ENCODE measurements around the gene SLC26A11. TPM values are rescaled to one million over a fixed set of nuclear protein-coding genes. Genes with fewer than 3 reads are reported as not detected.
"Not testable (repeated sequence)": the region's sequence is repeated elsewhere in the genome, so short reads cannot be mapped to it uniquely, and the experiment has no call there.

Gene SLC26A11
- polyA plus RNA-seq, 4 donors: 19.8 to 35.2 (median 28.0) TPM

- no peak for DNase-seq (ENCODE audit: low read depth in 4 of 4, low spot score in 2 of 4)
Observed at GRCh38 chr17:80237386-80237785, 17.2 kb downstream of the SLC26A11 start.

DNA sequence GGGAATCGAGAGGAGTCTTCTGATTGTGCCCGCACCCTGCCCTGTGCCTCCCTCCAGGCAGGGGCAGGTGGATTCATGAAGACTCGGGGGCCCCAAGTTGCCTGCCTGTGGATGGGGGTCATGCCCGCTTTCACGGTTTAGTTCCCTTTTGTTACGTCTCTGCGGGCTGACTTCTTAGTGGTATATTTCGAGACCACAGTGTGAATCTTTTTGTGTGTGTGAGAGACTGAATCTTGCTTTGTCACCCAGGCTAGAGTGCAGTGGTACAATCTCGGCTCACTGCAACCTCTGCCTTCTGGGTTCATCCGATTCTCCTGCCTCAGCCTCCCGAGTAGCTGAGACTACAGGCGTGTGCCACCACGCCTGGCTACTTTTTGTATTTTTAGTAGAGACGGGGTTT is 22.3 kb downstream of the SLC26A11 start:
- no peak for DNase-seq (ENCODE audit: low read depth in 4 of 4, low spot score in 2 of 4)

DNA sequence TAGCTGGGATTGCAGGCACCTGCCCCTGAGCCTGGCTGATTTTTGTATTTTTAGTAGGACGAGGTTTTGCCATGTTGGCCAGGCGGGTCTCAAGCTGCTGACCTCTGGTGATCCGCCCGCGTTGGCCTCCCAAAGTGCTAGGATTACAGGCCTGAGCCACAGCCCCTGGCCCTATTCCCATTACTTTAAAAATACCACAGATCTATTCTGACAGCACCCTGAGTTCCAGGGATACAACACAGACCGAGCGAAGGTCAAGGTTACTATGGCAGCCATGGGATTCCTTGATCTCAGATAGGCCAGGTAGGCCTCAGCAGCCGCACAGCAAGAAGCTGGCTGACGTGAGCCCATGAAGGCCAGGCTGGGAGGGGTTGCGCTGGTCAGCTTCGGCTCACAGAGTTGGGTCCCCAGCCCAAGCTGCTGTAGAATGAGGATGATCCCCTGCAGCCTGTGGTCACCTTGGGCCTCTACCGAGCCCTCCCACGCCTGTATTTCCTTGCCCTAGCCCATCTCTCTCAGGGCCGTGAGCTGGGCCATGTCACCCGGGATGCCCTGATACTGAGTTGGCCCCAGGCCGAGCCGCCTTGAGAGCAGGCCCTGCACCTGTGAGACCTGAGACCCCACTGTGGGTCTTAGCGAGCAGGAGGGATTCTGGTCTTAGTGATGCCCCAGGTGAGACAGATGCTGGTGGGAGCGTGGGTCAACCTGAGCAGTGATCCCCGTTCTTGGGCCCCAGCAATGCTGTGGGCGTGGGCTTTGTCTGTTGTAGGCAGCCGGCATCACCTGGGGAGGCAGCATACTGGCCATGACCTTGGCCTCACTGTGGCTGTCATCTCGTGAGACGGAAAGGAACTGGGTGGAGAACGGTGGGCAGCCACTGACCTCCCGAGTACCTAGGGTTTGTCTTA is 23.6 kb downstream of the SLC26A11 start:
- DNase-seq (ENCODE audit: low read depth in 4 of 4, low spot score in 2 of 4): no peak

GRCh38 chr17:80244448-80244847 is 24.2 kb downstream of the SLC26A11 start:
- DNase-seq (ENCODE audit: low read depth in 4 of 4, low spot score in 2 of 4): not testable (repeated sequence)

GRCh38 chr17:80244871-80245509 is 24.8 kb downstream of the SLC26A11 start:
- DNase-seq (ENCODE audit: low read depth in 4 of 4, low spot score in 2 of 4): no peak

DNA sequence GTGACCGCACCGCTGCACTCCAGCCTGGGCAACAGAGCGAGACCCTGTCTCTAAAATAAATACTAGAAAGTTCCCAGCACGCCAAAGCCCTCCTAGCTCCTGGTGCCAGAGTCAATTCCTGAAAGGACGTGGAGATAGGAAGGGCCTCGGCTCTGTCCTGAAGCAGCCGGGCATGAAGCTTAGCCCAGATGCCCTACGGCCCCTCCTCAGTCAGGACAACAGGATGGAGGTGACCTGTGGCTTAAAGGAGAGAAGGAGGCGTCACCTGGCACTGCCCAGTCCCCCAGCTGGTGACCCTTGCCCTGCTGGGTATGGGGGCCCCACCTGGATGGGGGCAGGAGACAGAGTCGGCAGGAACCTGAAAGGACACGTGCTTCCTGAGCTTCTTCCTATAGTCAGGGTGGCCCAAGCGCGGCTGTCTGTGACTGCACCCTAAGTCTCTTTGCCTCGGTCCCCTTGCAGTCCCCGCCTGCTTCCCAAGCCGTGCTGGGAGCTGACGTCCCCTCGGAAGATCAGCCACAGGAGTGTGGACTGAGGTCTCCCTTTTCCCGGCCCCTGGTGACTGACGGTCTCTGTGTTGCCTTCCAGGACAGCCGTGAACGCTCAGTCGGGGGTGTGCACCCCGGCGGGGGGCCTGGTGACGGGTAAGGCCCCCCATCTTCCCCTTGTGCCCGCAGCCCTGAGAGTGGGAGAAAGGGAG is 25.5 kb downstream of the SLC26A11 start:
- DNase-seq (ENCODE audit: low read depth in 4 of 4, low spot score in 2 of 4): no peak

- DNase-seq (ENCODE audit: low read depth in 4 of 4, low spot score in 2 of 4): no peak
Observed at GRCh38 chr17:80246266-80246681, 26.0 kb downstream of the SLC26A11 start.

GRCh38 chr17:80246726-80247125 is 26.5 kb downstream of the SLC26A11 start:
- DNase-seq (ENCODE audit: low read depth in 4 of 4, low spot score in 2 of 4): no peak

- no peak for DNase-seq (ENCODE audit: low read depth in 4 of 4, low spot score in 2 of 4)
Observed at GRCh38 chr17:80247561-80247960, 27.3 kb downstream of the SLC26A11 start.

- no peak for DNase-seq (ENCODE audit: low read depth in 4 of 4, low spot score in 2 of 4)
Observed at GRCh38 chr17:80248001-80248893, 28.0 kb downstream of the SLC26A11 start.

GRCh38 chr17:80248894-80249710 is 28.9 kb downstream of the SLC26A11 start:
- no peak for DNase-seq (ENCODE audit: low read depth in 4 of 4, low spot score in 2 of 4)

- DNase-seq (ENCODE audit: low read depth in 4 of 4, low spot score in 2 of 4): no peak
Observed at GRCh38 chr17:80251966-80252365, 31.7 kb downstream of the SLC26A11 start.

DNA sequence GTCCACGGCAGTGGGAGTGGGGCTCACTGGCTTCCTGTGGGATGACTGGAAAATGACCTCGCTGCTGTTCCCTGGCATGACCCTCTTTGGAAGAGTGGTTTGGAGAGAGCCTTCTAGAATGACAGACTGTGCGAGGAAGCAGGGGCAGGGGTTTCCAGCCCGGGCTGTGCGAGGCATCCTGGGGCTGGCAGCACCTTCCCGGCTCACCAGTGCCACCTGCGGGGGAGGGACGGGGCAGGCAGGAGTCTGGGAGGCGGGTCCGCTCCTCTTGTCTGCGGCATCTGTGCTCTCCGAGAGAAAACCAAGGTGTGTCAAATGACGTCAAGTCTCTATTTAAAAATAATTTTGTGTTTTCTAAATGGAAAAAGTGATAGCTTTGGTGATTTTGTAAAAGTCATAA is 32.6 kb downstream of the SLC26A11 start:
- no peak for DNase-seq (ENCODE audit: low read depth in 4 of 4, low spot score in 2 of 4)

DNA sequence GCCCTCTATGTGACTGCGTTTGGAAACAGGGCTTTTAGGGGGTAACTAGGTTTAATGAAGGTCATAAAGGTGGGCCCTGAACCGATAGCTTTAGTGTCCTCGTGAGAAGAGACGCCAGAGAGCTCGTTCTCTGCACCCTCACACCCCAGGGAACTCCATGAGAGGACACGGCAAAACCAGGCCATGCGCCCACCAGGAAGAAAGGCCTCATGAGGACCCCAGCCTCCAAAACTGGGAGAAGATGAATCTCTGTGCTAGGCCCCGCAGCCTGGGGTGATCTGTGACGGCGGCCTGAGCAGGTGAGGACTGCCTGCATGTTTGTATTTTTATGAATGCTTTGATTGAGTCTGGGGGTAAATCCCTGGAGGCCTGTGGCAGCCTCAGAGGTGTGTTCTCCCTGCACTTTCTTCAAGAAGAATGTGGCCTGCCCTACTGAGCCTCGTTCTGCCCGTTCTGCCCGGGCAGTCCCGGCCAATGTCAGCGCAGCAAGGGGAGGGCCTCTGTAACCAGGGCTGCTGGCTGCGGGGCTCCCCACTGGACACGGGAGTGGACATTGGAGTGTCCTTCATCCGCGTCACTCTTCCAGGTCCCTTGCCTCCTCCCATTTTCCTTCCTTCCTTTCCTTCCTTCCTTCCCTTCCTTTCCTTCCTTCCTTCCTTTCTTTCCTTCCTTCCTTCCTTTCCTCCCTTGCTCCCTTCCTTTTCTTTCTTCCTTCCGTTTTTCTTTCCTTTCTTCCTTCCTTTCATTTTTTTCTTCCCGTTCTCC is 33.6 kb downstream of the SLC26A11 start:
- DNase-seq (ENCODE audit: low read depth in 4 of 4, low spot score in 2 of 4): no peak

DNA sequence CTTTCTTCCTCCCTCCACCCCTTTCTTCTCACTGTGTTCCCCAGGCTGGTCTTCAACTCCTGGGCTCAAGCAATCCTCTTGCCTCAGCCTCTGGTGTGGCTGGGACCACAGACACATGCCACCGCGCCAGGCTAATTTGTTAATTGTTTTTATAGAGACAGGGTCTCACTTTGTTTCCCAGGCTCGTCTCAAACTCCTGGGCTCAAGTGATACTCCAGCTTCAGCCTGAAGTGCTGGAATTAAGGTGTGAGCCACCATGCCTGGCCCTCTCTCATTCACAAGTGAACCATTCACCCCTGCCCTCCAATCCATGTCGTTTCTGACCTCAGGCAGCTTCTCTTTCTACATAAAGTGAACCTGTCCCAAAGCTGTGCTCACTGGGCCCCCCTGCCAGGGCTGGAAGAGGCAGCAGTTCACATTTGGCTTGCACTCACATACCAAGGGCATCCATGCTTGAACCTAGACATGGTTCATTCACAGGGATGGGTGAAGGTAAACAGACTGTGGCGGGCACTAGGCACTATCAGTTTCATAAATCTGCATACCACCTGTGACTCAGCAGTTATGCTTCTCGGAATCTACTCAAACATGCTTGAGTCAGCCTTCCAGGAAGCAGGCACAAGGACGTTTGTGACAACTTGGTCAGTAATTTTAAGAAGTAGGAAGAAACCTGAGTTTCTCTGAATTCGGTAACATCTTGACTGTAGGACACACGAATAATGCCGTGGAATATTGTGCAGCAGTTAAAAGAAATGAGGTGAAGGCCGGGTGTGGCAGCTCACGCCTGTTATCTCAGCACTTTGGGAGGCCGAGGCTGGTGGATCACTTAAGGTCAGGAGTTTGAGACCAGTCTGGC is 34.4 kb downstream of the SLC26A11 start:
- DNase-seq (ENCODE audit: low read depth in 4 of 4, low spot score in 2 of 4): peak in 2 of 4 donors; percentile 42 to 74

DNA sequence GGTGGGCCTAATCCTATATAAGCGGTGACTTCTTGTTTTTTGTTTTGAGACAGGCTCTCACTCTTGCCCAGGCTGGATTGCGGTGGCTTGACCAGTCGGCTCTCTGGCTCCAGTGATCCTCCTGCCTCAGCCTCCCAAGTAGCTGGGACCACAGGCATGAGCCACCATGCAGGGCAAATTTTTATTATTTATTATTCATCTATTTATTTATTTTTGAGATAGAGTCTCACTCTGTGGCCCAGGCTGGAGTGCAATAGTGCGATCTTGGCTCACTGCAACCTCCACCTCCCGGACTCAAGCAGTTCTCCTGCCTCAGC is 35.8 kb downstream of the SLC26A11 start:
- DNase-seq (ENCODE audit: low read depth in 4 of 4, low spot score in 2 of 4): no peak

GRCh38 chr17:80257716-80258213 is 37.5 kb downstream of the SLC26A11 start:
- DNase-seq (ENCODE audit: low read depth in 4 of 4, low spot score in 2 of 4): no peak

DNA sequence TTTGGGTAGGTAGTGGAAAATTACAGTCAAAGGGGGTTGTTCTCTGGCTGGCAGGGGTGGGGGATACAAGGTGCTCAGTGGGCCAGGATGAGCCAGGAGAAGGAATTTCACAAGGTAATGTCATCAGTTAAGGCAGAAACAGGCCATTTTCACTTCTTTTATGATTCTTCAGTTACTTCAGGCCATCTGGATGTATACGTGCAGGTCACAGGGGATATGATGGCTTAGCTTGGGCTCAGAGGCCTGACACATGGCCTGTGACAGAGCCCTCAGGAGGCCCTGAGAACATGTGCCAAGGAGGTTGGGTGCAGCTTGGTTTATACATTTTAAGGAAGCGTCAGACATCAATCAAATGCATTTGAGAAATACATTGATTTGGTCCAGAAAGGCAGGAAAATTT is 38.1 kb downstream of the SLC26A11 start:
- DNase-seq (ENCODE audit: low read depth in 4 of 4, low spot score in 2 of 4): not testable (repeated sequence)

All from left renal cortex interstitium (tissue), 4 donors.